ENCODE measurements around the gene SALL2.
A peak's percentile ranks its signal among the peaks of the same experiment; 100 is the strongest.

The SALL2 gene

GRCh38 chr14:21526672-21527317, 649 bp upstream of the SALL2 start:
- no peak for DNase-seq

DNA sequence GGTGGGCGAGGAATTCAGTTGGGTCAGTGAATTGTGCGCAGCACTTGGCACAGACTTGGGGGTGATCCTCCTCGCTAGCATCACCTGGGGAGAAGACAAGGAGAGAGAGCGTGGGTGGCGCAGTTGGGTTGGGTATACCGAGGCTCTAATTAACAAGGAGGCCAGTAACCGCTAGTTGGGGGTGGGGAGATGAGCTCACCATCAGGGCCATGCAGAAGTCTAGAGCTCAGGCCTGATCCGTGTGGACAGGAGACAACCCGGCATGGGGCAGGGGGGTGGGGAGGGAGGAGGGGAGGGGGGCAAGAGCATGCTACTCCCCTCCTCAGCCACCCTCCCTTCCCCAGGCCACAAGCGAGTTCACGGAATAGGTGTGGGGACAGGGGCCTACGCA, 580 bp downstream of the SALL2 start:
- no peak for DNase-seq

- no peak for DNase-seq
Measured at GRCh38 chr14:21524575-21525490, 1.3 kb downstream of the SALL2 start.

DNA sequence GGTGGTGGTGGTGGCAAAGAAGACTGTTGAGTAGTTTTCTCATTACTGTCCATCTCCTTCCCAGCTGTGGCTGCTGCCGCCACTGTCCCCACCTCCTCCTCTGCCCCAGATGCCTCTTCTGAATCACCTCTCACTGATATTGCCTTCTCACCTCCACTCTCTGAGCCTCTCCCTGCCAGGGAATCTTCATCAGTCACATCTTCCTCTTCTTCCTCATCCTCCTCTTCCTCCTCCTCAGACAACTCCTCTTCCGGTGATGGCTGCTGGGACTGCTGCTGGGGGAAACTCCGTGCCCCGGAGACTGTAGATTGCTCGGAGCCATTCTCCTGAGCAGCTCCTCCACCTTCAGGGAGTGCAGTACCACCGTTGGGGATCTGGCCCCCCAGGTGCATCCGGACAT, 2.9 kb downstream of the SALL2 start:
- DNase-seq: no peak

DNA sequence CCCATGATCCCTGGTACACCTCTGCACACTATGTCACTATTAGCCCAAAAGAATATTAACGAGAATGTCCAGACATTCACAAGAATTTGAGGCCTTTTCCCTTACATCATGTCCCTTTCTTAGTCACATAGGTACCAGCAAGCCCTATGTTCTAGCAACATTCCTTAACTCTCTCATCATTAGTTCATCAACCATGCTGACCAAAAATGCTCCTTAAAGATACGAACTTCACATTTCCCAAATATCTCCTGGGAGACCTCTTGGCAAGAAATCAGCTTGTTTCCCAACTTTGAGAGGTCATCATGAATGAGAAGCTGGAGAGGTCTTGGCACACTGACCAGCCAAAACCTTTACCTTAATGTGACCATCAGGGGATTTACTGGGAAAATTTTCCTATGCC, 4.6 kb downstream of the SALL2 start:
- no peak for DNase-seq

DNA sequence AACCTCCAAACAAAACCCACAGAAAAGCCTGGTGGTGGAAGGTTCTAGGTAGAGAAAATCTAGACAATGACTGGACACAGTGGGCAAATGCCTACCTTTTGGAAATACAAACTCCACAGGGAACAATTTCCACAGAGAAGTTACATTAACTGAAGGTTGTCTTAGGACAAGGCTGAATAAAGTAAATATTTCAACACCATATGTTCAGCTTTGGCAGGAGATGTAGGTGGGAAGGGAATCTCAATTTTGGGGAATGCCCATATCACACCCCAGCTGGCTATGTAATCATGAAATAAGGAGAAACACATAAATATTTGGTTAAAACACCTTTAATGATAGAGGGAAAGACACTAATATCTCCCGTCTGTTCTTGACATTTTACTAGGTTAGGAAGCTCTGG, 5.4 kb downstream of the SALL2 start:
- DNase-seq: no peak

- DNase-seq: no peak
Measured at GRCh38 chr14:21518725-21519124, 7.4 kb downstream of the SALL2 start.

GRCh38 chr14:21514341-21514740, 11.8 kb downstream of the SALL2 start:
- no peak for DNase-seq

- DNase-seq: peak; percentile 95
Measured at GRCh38 chr14:21510735-21511657, 15.2 kb downstream of the SALL2 start, which contains the start of gene METTL3. Gene METTL3, minus strand, starts transcription at chr14:21511340. Its CDS starts 117 bp downstream, at chr14:21511223.

DNA sequence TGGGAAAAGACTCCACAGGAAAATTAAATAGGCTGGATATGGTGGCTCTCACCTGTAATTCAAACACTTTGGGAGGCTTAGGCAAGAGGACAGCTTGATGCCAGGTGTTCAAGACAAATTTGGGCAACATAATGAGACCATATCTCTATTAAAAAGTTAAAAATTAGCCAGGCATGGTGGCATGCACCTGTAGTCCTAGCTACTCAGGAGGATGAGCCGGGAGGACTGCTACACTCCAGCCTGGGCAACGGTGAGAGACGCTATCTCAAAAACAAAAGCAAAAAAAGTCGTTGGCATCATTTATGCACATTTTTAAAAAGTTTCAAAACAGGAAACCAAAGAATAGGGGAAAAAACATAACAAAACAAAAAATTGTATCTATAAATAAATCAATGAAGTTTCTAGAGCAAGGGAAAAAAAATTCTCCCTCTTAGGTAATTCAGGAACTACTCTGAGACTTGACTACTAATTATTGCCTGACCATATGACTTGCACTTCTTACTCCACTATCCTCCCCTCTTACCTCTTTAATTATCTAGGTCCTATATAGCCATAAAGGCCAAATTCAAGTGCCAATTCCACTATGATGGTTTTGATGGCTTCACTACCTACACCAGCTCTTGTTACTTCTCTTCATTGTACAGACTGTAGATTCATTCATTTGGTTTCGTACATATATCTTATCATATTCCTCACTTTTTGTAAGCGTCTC, 16.6 kb downstream of the SALL2 start:
- DNase-seq: no peak

DNA sequence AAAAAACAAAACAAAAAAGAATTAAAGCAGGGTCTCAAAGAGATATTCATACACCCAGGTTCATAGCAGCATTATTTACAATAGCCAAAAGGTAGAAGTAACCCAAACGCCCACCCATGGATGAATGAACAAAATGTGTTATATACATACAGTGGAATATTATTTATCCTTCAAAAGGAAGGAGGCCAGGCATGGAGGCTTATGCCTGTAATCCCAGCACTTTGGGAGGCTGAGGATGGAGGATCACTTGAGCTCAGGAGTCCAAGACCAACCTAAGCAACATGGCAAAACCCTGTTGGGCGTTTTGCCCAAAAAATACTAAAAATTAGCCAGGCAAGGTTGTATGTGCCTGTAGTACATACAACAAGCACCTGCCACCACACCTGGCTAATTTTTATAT, 19.6 kb downstream of the SALL2 start:
- DNase-seq: no peak

GRCh38 chr14:21505012-21505553, 21.1 kb downstream of the SALL2 start:
- DNase-seq: peak; percentile 36

- DNase-seq: no peak
Measured at GRCh38 chr14:21503376-21503775, 22.8 kb downstream of the SALL2 start.

- no peak for DNase-seq
Measured at GRCh38 chr14:21501568-21501967, 24.6 kb downstream of the SALL2 start.

GRCh38 chr14:21498540-21499526, 27.3 kb downstream of the SALL2 start:
- DNase-seq: no peak

GRCh38 chr14:21496453-21496852, 29.7 kb downstream of the SALL2 start:
- DNase-seq: no peak

- no peak for DNase-seq
Measured at GRCh38 chr14:21494902-21495762, 31.0 kb downstream of the SALL2 start.

DNA sequence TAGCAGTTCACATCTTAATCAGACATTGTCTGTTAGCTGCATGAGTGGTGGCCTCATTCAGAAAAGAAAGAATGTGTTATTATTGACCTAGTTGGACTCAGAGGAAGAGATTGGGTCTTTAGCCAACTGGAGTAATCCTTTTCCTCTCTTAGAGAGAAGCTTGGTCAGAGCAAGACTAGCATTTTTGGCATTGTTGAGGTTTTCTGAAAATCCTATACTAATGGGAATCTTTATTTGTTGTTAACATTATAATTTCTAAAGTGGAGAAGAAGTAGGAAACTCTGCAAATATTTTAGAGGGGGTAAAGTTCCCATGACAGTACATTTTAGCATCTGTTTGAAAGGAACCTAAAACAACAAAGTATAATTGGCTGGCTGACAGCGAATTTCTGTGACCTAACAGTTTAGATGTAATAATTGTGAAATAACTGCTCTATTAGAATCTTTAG, 39.5 kb downstream of the SALL2 start:
- DNase-seq: no peak

GRCh38 chr14:21476925-21477681, 49.0 kb downstream of the SALL2 start, which contains the start of the genes RAB2B and TOX4:
Gene RAB2B, minus strand, starts transcription at chr14:21476959. Its CDS starts 87 bp downstream, at chr14:21476872.
Gene TOX4, plus strand, starts transcription at chr14:21477195. Its CDS starts 84 bp downstream, at chr14:21477279.
- peak; percentile 96 for DNase-seq

Measured in activated naive CD4-positive, alpha-beta T cell treated with Interleukin-2 at 50 U/mL for 16 hours (primary cell).